Stimulated activated CD4-positive, alpha-beta T cell treated with anti-CD3 and anti-CD28 coated beads, Interleukin-15, amount 100 ng/mL, for 1 hour (primary cell): ENCODE results near the gene SUSD1.
"Not testable (repeated sequence)": the region's sequence is repeated elsewhere in the genome, so short reads cannot be mapped to it uniquely, and the experiment has no call there.

Experiments
- DNase-seq, 2 donors: peaks; one replicate each; pipeline ENCODE4 v3.0.0-alpha.2; 2020; ENCODE audit warnings: low read depth in 1 of 2, low spot score in 1 of 2

SUSD1 gene

DNA sequence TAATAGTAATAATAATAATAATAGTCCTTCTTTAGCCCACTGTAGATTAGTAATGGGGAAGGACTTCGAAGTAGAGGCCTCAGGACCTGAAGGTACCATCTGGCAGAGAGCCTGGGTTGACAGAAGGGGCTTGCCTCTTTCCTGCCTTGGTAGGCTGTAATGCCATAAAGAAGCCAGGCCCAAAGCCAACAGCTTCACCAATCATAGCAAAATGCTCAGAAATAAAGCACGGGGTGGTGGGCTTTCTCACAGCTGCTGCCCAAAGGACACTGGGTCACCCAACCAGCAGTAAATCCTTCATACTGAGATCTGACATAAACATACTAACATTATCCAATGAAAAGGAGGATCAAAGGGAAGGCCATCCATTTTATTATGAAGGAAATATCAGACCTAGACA is 70.7 kb downstream of the SUSD1 start:
- DNase-seq = no peak

DNA sequence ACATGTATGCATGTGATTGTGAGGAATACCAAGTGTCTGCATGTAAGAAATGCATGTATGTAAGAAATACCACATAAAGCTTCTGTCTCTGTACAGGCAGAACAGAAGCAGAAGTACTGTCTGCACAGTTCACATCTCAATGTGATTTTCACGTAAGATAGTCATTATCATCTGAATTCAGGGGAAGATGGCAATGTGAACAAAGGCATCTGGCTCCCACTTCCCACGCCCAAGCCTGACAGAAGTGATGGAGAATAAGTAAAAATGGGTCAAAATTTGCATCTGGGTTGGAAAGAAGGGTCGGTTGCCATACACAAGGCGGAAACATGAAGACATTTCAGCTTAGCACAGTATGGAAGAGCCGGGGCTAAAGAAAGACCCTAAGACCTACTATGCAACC is 71.7 kb downstream of the SUSD1 start:
- DNase-seq = no peak

DNA sequence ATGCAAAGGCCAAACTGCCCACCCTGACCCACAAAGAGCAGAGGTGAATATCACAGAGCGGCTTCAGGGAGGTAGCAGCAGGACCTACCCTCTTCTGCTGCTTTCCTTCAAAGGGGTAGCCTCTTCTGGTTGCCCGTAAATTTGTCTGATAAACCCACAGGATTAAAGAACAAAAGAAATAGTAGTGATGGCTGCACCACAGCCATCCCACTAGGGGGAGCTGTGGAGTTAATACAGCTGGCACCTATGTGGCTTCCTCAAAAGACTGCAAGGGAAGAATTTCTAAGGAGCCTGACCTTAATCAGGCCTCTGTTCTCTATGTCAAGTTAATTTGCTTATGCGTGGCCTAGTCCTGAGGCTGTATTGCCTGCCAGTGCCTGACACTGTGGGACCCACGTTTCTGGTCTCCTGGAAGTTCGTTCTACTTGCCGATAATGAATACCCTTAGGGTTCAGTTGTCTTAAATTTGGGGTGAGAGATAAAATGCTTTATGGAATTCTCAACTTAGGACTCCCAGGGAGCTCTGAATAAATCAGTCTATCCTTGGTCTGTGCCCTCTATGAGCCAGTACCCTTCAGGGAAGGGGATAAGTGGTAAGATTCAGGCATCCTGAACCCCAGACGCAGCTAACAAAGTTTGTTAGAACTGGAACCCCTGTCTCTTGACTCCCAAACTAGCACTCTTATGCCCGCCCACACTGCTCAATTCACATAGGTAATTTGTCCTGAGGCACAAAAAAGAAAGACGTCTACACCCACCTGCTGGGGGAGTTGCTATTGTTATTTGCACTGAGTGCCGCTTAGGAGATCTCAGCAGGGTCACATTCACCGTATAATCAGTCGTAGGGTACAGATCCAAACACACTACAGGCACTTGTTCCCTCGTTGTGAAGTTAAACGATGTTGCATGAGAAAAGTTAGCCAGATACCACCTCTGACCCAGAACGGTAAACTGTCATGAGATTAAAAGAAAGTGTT is 77.1 kb downstream of the SUSD1 start:
- DNase-seq = peak; percentile 28

DNA sequence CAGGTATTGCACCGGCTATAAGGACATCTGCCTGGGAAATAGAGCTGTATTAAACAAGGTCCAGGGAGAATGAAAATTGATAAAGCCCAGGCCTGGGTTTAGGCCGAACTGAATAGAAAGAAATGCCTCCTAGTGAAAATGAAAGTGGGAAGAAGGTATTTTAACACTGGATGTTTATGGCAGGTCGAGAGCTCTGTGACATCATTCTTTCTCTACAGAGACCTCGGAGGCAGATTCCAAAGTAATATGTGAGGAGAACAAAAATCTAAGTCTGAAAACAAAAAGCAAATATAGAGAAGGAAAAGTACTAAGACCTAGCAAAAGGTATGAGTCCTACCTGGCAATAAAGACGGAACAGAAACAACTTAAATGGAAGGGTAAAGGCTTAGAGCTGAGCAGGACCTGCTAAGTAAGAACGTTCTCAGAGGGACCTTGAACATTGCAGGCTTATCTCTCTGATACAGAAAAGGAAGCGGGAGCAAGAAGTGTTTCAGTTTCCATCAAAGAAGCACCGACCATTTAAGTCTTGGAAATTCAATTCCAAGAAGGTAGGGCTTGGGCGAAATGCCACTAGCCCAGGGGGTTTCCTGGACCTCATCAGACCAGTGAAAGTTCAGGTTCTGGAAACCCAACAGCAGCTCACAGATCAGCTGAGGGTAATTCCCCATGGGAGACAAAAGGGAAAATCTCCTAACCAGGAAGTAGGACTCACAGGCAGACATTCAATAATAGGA is 80.0 kb downstream of the SUSD1 start:
- no peak for DNase-seq

DNA sequence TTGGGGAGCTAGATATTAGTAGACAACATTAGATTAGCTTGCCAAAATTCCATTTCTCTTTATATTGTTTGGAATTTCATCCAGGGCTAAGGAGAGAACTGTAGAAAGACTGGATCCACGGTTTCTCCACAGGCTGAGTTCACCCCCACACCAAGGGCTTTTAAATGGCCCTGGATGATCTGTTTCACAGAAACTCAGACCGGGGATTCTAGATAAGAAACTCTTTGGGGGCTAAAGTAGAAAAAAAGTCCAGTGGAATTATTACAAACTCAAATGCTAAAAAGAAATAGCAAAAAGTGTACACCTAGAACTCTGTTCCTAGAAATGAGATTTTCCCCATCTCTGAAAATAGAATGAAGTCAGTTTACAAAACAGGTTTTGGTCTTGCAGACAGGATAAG is 80.9 kb downstream of the SUSD1 start:
- DNase-seq = no peak

DNA sequence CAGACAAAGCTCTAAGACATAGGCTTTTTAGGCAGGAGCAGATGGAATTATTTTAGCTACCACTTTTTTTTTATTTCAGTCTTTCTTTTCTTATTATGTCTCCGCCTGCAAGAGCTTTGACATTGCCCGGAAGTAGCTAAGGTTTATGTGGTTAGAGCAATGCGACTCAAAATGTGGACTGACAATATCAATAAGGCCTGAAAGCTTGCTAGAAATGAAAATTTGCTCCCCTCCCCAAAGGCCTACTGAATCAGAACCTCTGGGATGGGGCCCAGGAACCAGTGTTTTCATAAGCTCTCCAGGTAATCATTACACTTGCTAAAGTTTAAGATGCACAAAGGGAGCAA is 81.3 kb downstream of the SUSD1 start:
- no peak for DNase-seq

DNA sequence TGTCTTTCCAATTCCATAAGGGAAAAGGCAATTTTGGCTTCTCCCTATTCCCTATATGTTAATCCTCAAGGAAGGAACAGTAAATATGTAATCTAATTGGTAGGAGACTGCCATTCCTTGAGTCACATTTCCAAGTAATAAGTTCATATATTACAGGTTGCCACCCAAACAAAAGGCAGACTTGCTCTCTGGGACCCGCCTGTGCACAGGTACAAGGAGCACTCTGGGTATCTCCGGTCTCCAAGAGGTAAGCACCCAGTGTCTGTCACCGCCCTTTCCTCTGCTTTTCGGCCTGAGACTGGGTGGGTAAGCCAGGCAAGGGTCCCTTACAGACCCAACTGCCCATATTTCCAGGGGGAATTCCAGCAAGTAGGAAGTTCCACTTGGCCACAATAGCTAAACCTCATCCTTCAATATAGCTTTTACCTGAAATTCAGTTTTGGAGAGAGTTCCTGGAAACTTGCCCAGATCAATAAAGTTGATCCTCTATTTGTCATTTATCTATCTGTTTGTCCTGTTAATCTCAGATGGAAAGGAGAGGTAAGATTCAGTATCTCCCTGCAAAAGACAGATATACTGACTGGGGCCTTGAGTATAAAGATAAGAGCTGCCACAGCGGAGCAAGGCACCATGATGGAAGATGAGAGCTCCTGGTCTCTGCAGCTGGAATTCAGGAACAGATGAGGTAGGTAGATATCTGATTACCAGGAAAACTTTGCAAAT is 81.8 kb downstream of the SUSD1 start:
- no peak for DNase-seq

DNA sequence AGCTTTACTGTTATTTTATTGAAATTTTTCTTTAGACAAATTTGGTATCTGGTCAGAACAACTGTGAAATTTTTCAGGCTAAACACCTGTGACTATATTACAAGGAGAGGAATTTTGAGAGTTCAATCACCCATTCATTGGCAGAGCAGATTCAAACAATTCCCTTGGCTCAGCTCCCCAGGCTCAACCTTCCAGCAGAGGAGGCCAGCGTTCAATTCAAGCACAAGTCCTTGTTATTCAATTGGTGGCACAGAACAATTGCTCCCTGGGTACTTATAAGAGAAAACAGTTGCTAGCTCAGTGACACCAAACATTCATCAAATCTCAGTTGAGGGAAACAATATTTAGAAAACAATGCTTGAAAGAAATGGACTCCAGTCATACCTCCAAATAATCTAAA is 83.3 kb downstream of the SUSD1 start:
- no peak for DNase-seq

DNA sequence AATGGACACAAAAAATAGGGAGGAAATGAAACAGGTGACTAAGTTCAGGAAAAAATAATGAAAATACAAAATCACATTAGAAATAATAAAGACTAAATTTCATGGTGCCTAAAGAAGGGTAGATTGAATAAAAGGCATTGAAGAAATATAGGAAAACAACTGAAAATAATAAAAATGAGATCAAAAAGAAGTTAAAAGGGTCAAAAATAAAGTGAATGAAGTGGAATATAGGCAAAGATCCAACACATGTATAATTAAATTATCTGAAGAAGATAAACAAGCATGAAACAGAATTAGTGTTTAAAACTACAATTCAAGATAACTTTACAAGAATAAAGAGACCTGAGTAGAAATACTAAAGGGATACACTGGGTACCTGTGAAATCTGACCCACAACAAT is 87.6 kb downstream of the SUSD1 start:
- no peak for DNase-seq

DNA sequence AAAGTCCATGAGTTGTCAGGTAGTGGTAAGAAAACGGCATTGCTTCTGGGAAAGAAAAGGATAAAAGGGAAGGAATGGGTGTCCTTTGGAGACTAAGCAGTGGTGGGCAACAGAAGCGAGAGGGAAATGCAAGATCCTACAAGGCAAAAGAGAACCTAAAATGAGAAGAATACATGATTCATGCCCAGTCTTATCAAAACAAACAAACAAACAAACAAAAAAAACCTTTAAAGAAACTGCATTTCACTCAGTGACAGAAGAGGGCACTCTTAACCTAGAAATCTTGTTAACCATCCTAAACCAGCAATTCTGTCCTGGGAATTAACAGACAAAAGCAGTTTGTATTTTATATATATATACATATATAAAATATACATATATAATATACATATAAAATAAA is 88.5 kb downstream of the SUSD1 start:
- DNase-seq = no peak

DNA sequence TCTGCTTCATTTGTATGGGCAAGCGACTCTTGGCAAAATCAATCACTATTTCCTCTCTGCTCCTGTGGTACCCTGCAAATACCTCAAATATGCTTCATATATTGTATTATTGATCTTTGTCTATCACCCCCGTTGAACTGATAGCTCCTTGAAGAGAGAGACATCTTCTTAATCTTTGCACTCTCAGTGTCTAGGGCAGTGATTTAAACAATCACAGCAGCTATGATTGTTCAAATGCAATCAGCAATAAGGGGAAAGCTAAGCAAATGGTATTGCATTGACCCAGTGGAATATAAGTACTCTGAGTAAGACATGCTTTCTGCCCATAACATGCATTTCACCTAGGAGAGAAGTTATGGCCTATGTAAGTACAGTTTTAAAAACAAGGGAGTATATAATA is 90.2 kb downstream of the SUSD1 start:
- DNase-seq = no peak

DNA sequence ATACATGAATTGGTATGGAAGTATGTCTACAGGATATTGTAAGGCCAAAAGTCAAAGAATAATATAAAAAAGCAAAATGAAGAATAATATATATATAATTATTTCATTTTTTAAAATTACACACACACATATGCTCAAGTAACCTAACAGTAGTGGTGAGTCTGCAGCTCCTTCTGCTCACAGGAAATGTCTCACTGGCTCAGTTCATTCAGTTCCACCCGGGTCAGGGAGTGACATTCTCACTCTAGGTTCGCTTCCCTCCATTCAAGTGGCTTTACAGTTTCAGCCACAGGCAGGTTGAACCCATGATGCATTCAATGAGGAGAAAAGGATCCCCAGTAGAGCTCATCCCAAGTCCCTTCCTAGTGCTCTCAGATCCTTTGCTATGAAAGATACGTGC is 90.8 kb downstream of the SUSD1 start:
- no peak for DNase-seq

DNA sequence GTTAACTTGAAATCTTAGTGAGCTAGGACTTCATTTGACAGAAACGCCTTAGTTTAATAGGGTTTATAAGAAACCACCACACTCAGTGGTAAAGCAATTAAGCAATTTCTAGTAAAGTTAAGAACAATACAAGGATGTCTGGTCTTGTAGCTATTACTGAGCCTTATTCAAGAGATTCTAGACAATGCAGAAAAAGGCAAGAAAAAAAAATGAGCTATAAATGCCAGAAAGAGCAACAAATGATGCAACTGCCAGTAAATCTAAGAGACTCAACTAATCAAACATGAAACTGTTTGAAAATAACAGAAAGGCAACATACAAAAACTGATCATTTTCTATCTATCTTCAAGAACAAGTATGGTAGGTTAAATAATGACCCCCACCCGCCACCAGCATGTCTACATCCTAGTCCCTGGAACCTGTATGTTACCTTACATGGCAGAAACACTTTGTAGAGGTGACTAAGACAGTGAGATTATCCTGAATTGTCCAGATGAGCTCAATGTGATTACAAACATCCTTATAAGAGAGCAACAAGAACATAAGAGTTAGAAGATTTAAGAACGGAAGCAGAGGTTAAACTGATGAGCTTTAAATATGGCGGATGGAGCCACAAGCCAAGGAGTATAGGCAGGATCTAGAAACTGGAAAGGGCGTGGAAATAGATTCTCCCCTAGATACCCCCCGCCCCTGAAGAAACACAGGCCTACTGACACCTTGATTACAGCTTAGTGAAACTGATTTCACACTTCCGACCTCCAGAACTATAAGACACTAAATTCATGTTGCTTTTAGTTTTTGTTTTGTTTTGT is 93.0 kb downstream of the SUSD1 start:
- no peak for DNase-seq

DNA sequence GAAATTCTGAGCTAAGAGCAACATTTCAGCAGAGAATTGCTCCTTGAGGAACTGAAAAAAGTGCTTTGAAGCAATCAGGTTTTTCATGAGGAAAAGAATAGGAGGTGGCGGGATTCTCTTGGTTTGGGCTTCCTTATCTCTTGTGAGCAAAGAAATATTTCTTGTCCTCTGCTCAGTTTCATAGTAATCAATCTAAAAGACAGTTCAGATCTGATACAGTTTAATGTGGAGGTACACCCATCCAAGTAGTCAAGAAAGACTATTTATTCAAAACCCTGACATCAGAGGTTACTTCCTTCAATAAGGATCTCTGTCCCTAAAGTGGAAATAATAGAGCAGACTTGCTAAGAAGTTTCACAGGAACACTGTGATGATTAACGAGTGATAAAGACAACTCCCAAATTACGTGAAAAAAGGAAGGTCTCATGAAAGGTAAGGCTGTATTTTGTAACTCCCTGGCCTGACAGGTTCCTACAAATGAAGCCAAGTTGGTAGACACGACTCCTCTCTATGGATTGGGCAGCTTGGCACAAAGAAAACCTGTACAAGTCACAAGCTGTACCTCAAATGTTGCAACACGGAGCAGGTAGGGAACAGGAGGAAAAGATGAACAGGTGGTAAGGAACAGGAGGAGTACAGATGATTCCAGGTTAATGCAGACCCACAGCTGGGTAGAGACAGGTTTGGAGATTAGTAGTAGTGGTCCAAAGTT is 94.1 kb downstream of the SUSD1 start:
- no peak for DNase-seq

DNA sequence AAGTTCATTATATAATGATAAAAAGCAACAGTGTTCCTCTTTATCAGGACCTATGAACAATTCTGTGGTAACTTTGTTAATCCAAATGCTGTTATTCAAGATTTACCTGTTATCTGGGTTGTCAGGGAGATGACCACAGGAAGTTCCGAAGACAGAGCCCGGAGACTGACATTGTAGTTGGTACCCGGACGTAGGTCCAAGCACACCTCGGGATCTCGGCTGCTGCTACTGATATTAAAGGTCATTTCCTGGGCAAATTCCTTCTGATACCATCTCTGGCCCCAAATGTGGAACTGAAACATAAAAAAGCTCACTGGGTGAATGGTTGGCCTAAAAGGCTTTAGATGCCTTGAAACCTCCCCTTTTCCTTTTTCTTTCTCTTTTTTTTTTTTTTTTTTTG is 96.7 kb downstream of the SUSD1 start:
- no peak for DNase-seq

DNA sequence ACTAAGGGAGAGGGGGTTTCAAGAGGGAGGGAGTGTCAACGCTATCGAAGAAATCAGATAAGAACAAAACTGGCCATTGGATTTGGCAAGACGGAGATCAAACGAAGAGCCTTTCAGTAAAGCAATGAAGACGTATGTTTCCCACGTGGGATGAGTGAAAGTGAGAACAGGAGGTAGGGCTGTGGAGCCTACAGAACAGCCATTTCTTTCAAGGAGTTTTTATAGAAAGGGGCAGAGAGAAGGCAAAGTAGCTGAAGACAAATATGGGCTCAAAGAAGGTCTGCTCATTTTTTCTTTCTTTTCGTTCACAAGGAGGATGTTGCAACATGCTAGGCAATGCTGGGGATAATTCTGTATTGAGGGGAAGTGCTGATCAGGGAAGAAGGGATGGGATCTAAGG is 98.3 kb downstream of the SUSD1 start:
- no peak for DNase-seq

DNA sequence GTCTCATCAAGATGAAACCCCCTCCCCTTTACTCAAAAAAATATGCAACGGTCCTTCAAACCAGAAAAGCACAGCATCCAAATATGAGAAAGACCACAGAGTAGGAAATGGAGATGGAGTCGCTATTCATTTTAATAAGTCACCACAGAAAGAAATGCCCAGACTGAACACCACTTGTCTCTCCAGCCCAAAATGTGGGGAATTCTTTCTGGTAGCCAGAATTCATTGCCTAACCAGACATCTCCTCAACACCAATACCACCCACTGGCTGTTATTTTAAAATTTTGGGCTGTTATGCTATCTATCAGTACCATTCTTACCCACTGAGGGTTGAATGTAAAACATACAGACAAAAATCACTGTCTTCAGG is 100.1 kb downstream of the SUSD1 start:
- DNase-seq = no peak

DNA sequence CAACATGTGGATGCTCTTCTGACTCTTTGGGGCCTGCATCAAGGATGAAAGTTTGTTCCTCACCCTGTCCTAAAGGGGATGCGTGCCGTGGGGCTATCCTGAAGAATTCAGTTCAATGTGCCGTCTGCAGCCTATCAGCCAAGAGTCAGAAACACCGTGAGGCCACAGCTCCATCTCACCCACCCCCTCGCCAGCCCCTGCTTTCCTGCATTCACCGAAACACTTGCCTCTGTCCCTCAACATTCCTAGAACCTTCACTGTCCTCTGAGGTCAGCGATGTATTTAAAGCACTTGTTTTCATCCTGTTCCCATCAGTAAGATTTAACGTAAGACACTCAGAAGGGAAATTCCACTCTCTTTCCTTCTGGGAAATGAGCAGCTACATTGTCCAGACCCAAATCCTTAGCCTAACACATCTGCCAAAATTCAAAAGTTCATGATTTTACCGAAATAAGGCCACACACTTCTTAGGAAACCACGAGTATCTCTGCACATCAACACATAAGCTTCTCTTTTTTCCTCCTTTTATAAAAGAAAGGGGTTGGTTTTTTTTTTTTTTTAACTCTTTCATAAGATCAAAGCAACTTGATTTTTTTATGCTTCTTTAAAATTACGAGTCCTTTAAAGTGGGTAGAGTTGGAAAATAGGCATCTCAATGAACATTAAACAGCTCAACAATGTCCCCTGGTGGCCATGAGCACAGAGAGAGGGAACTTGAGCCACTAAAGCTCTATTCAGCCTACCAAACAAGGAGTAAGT is 100.7 kb downstream of the SUSD1 start:
- peak; percentile 41 to 42 for DNase-seq

DNA sequence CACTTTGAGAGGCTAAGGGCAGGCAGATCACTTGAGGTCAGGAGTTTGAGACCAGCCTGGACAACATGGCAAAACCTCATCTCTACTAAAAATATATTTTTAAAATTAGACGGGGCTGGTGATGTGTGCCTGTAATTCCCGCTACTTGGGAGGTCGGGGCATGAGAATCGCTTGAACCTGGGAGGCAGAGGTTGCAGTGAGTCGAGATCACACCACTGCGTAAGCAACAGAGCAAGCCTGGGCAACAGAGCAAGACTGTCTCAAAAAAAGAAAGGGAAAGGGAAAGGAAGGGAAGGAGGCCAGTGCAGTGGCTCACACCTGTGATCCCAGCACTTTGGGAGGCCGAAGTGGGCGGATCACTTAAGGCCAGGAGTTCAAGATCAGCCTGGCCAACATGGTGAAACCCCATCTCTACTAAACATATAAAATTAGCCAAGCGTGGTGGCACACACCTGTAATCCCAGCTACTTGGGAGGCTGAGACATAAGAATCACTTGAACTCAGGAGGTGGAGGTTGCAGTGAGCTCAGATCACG is 101.4 kb downstream of the SUSD1 start:
- not testable (repeated sequence) for DNase-seq
